NCI-H2196 treated with DMSO at 0.1 percent for 48 hours (cell line): ENCODE measurements around the gene PSEN1.

Experiments
- DNase-seq: peaks from one replicate; lab custom pipeline; 2025; ENCODE audit not compliant: unreplicated experiment; lab: John Stamatoyannopoulos, UW

PSEN1 gene

DNA sequence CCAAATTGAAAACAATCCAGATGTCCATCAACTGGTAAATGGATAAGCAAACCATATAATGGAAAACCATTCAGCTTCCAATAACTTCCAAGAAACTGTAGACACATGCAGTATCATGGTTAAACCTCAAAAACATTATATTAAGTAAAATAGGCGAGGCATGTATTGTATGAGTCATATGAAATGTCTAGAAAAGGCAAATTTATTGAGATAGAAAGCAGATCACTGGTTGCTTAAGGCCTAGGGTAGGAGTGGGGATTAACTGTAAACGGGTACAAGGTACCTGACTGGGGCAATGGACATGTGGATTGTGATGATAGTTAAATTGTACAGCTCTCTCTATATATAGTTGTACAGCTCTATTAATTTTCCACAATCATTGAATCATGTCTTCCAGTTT lies 79.7 kb downstream of the PSEN1 start:
- DNase-seq = no peak

DNA sequence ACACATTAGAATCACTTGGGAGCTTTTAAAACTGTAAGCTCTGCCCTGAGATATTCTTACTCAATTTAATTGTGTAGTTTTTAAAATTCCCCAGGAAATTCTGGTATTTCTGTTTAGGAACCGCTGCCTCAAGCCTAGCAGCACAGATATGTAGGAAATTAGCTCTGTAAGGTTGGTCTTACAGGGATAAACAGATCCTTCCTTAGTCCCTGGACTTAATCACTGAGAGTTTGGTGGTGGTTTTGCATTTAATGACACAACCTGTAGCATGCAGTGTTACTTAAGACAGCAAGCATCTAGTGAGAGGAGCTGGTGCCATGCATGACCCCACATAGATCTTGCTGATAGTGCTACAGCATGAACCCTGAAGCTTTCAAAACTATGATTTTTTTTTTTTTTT lies 81.1 kb downstream of the PSEN1 start:
- no peak for DNase-seq

DNA sequence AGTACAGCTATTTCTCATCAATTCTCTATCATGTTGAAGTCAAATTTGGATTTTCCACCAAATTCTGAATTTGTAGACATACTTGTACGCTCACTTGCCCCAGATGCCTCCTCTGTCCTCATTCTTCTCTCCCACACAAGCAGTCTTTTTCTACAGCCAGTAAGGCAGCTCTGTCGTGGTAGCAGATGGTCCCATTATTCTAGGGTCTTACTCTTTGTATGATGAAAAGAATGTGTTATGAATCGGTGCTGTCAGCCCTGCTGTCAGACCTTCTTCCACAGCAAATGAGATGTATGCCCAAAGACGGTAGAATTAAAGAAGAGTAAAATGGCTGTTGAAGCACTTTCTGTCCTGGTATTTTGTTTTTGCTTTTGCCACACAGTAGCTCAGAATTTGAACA lies 83.8 kb downstream of the PSEN1 start:
- no peak for DNase-seq

DNA sequence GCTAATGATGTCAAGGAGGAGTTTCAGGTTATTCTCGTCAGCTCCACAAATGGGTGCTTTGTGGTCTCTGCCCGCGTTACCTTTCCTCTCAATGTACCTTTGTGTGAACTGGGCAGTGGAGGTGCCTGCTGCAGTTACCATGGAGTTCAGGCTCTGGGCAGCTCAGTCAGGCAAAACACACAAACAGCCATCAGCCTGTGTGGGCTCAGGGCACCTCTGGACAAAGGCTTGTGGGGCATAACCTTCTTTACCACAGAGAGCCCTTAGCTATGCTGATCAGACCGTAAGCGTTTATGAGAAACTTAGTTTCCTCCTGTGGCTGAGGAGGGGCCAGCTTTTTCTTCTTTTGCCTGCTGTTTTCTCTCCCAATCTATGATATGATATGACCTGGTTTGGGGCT lies 84.3 kb downstream of the PSEN1 start:
- no peak for DNase-seq

DNA sequence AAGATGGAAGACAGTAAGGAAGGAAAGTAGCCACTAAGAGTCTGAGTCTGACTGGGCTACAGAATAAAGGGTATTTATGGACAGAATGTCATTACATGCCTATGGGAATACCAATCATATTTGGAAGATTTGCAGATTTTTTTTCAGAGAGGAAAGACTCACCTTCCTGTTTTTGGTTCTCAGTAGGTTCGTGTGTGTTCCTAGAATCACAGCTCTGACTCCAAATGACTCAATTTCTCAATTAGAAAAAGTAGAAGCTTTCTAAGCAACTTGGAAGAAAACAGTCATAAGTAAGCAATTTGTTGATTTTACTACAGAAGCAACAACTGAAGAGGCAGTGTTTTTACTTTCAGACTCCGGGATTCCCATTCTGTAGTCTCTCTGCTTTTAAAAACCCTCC lies 85.6 kb downstream of the PSEN1 start:
- no peak for DNase-seq

DNA sequence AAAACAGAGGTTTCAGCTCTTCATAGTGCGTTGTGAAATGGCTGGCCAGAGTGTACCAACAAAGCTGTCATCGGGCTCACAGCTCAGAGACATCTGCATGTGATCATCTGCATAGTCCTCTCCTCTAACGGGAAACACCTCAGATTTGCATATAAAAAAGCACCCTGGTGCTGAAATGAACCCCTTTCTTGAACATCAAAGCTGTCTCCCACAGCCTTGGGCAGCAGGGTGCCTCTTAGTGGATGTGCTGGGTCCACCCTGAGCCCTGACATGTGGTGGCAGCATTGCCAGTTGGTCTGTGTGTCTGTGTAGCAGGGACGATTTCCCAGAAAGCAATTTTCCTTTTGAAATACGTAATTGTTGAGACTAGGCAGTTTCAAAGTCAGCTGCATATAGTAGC lies 86.7 kb downstream of the PSEN1 start:
- no peak for DNase-seq

DNA sequence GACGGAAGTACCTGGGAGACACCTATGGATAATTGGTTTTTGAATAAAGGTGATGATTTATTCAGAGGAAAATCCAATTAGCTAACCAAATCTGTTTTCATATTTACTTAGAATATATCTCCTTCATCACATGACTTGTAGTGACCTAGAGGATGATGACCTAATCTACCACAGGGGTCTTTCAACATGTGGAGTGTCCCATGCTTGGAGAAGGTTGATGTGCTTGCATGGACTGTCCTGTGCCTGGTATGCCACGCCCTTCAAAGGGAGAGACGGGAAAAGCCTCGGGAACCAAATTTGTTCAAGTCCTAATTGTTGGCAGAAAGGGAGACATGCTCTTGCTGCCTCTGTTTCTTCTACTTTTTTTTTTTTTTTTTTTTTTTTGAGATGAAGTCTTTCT lies 89.2 kb downstream of the PSEN1 start:
- no peak for DNase-seq

DNA sequence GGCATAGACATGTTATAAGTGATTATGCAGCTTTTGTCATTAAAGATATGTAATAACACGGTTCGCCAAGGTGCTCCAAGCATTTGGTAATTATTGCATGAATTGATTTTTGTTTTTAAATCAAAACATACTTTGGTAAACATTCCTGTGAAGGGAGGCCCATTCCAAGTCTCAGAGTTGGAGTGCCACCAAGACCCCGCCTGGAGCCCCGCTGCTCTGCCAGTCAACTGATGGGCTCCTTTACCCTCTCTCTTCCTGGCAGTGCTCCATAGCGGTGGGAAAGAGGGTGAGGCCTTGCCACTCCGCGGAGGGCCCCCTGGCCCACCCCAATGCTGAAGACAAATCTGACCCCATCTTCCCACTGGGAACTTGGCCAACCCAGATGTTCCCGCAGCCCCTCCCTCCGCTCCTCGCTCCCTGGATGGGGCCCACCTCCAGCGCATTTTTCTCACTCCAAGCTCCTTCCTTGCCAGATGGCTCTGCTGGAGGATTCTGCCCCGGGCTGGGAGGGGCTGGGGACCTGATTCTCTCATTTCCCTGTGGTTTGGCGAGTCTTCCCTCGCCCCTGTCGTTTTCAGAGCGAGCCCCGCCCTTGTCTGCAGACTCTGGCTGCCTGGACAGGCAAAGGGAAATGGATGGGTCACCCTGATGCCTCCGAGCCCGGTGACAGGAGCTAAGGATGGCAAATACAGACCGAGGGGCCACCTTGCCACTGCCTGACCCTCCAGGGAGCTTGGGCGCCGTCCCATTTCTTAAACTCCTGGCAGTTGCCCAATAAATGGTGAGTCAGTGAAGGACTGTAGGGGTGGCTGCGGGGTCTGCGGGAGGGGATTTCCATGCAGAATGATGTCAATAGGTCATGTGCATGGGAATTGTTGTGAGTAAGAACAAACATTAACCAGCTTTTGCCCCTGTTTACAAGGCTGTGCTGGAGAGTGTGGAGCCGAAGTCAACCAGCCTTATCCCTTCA lies 91.8 kb downstream of the PSEN1 start:
- no peak for DNase-seq

DNA sequence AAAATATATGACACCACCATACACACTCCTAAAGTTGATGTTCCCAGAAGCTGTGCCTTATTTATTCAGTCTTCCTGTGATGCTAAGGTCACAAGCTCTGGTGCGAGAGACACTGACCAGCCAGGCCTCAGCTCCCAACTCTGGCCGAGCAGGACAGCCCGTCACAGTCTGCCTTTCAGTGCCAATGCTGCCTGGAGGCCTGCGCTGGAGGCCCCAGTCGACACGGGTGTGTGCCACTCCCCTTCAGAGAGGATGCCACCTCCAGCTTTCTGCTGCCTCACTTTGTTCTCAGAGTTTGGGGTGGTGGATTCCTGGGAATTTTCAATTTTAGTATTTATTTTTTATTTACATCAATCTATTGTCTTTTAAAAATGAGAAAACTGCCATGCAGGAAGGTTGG lies 93.7 kb downstream of the PSEN1 start:
- no peak for DNase-seq

DNA sequence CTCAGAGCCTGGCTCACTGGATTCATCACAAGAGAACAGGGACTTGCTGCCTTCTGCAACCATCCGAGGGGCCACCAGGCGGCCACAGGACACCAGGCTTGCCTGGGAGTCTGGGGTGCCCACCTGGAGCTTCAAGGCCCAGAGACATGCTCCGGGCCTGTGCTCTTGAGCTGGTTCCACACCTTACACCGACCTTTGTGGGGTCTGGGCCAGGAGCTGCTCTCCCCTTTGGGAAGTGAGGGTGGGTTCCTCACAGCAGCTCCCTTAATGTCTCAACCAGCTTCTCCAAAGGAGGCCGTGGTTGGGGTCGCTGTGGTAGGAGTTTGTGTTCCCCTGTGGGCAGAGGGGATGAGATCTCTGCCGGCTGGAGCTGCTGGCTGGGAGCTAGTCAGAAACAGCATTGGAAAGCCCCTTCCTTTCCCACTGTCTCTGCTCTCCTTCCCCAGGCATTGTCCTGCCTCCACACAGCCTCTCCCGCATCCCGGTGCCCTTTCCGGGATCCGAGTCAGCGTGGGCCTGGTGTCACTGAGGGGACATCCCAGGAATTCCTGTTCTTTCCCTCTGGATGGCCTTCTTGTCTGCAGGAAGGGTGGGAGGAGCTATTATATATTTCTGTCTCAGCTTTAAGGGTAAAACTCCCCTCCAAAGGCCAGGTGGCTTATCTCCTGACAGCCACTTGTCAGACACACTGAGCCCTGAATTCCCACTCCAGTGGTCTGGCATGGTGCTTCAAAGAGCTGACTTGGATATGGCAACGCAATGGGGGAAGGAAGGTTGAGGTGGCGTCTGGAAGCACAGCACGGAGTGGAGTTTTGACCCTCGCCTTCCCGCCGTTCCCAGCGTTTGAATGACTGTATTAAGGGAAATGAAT lies 95.9 kb downstream of the PSEN1 start:
- no peak for DNase-seq

DNA sequence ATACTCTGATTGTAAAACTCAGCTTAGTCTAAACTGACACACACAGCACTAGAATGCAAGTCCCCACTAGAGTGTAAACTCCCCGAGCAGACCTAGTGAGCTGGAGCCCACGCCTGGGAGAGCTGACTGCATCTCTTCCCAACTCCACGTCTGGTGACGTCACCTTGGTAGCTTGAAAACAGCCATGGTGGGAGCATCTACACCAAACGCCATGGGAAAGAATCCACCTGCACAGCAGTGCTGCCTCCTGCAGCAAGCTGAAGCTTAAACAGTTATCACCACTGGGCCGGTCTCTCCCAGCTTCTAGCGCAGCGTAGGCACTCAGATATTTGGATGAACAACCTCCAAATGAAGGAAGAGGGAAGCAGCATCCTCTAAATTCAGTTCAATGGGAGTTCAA lies 96.7 kb downstream of the PSEN1 start:
- no peak for DNase-seq

DNA sequence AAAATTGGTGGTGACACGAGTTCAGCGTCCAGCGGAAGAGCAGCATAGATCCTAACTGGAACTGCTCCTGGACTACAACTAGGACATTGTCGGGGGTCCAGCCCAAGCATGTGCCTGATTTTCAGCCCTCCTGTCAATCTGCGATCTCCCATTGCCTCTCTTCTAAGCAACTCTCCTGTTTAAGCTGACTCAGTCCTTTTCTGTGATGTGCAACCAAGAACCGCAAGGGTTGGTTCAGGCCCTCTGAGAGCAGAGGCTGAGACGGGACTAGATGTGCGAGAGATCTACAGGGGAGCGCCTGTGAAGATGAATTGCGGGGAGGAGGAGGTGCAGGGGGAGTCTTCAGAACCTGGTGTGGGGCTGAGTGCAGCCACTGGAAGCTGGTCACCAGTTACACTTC lies 97.3 kb downstream of the PSEN1 start:
- no peak for DNase-seq

DNA sequence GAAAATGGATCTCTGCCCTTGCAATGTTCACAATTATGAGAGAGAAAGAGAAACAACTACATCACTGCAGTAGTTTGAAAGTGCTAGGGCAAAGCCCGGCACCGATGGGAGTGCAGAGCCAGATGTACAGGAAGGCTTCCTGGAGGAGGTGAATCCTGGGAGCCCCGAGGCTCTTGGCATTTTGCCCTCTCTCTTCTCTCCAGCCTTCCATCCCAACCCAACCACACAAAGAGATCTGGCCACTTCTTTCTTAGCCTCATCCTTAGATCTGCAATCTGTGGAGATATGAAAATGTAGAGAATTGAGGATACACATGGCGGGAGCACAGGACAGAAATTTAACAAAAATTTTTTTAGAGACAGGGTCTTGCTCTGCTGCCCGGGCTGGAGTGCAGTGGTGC lies 97.7 kb downstream of the PSEN1 start:
- no peak for DNase-seq

DNA sequence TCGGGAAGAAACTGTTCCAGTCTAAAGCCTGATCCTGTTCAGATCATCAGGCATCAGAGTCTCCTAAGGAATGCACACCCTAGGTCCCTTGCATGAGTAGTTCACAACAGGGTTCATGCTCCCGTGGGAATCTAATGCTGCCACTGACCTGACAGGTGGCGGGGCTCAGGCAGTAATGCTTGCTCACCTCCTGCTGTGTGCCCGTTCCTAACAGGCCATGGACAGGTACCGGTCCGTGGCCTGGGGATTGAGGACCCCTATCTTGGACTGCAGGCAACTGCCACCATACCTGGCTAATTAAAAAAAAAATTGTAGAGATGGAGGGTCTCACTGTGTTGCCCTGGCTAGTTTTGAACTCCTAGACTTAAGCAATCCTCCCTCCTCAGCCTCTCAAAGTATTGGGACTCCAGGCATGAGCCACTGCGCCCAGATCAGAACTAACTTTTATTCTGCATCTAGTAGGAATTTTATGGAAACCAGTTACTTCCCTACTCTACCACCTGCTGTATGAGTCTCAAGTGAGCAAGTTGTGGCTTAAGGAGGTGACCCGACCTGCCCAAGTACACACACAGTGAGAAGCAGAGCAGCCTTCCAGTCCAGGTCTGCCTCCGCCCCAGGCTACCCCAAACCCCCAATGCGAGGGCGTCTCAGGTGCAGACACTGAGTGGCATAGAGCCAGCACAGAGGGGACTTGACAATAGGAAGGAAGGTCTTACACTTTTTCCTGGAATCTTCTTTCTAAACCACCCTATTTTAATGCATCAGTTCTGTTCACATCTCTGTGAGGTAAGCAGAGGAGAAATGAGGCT lies 98.5 kb downstream of the PSEN1 start:
- no peak for DNase-seq

DNA sequence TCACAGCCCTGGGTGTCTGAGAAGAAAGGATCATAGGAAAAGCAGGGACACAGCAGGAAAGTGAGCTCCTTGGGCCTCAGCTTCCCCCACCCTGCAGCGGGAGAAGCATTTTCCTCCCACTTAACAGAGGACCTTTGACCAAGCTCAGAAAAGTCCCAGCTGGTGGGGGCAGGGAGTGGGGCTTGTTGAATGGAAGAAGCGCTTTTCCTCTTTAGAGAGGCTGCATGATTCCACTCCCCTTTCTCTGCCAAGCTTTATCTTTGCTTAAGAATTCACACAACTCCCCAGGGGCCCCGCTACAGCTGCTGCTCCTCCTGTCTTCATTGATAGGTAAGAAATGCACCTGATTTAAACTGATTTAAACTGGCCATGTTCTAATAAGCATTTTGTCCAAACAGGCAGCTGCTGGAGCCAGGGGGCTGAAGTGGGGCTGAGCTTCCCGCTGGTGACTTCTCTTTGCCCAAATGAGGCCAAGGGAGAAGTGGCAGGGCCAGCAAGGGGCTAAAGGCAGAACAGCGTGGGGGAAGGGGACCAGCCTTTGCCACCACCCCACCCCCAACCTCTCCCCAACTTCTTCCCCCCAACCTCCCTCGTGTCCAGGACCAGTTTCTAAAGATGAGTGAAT lies 99.3 kb downstream of the PSEN1 start:
- no peak for DNase-seq

DNA sequence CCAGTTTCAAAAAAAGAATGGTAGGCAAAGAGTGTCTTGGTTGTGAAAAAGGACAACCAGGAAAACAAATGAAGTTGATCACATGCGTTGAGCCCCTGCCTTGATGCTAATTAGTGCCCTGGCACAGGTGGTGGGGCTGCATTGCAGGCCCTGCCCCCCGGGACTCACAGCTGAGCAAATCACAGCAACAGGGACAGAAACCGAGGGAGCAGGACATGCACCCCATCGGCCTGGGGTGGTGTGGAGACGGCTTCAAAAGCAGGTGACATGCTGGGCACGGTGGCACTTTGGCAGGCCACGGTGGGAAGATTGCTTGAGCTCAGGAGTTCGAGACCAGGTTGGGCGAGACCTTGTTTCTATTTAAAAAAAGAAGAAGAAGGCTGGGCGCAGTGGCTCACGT lies 99.8 kb downstream of the PSEN1 start:
- no peak for DNase-seq

DNA sequence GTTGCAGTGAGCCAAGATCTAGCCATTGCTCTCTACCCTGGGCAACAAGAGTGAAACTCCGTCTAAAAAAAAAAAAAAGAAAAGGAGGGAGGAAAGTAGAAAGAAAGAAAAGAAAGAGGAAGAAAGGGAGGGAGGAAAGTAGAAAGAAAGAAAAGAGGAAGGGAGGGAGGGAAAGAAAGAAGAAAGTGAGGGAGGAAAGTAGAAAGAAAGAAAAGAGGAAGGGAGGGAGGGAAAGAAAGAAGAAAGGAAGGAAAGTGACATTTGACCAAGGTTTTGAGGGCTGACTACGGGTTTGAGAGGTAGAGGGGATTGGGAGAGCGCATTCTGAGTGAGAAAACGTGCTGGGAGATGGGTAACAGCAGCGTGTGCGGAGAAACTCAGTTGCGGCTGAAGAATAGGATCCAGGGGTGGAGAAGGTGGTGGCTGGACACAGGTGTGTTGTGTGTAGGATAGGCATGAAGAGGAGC lies 100.5 kb downstream of the PSEN1 start:
- DNase-seq = no peak

DNA sequence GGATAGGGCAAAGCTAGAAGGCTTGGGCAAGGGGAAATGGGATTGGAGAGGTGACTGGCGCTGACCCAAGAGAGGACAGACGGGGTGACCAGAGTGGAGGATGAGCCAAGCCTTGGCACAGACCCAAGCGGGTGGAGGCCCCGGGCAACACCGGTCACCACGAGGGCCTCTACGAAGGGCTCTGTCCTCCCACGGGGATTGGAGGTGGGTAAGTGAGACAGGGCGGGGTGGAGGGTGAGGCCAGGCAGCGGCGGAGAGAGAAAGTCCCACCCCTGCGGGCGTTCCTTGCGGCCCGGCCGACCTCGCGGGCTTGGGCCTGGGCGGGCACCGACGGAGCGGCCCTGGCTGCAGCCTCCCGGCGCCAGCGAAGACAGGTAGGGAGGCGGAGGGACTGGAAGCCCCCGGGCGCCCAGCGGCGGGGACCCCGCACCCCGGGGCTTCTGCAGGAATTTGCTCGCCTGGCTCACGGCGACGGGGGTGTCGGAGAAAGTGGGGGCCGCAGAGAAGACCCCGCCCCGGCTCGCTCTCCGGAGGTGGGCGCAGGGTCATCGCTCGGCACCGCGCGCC lies 101.0 kb downstream of the PSEN1 start, which contains the start of gene PAPLN:
PAPLN (plus strand) TSS at position 288 of the 567 bp plus-strand sequence. CDS start 2,273 bp downstream, outside the sequence.
- peak; percentile 35 for DNase-seq

DNA sequence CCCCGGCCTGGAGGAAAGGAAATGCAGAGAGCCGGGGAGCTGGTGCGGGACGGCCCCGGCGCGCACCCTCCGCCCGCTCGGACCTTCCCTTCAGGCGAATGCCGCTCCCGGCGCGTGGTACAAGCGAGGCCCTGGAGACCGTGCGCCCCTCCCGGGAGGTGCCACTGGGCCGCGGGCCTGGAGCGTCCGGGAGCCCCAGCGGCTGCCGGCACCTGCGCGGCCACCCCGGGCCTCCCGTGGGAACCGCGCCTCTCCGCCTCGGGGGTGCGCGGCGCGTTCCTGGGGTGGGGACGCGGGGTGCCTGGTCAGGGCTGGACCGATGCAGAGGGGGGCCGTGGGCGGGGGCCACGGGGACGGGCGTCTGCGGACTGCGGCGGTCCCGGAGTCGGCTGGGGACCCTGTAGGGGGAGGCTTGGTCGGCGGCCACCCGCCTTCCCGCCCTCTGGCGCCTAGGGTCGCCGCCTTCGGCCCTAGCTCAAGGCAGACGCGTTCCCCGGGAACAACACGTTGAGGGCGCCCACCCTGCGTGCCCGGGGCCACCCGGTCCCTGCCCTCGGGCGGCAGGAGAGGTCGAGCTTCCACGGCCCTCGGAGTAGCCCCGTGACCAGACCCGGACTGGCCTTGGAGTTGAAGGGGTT lies 101.6 kb downstream of the PSEN1 start:
- DNase-seq = no peak

DNA sequence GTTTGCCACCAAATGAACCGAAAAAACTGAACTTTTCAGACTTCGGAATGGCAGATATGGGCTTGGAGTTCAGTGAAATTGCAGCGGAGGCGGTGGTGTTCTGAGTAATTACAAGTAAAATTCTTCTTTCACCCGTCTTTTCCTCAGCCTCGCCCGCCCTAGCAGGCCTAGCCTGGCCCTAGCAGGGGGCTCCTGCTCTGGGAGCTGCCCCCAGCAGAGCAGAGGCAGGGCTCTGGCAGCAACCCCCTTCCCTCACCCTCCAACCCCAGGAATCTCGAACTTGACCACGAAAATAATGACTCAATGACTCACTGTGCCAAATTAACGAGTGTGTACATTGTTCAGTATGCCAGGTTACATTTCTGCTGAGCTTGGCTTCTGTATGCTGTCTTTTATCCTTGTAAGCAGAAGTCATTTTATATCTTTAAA lies 102.1 kb downstream of the PSEN1 start:
- no peak for DNase-seq
